Measurements from ENCODE around the gene HS3ST6.
A peak's percentile ranks its signal among the peaks of the same experiment; 100 is the strongest.
"Not testable (repeated sequence)": the region's sequence is repeated elsewhere in the genome, so short reads cannot be mapped to it uniquely, and the experiment has no call there.

HS3ST6 gene

GRCh38 chr16:1918351-1919326, at the start of gene HS3ST6:
TSS of gene HS3ST6 (minus strand) at chr16:1918415. CDS start at chr16:1918323, 92 bp downstream.
- Mint-ChIP-seq H3K36me3 (ENCODE audit: low read depth) (no peaks in the 10 kb centered on the region), H3K4me3 (peak within 1 kb of the TSS; percentile 20), H3K9me3 (no peaks in the 10 kb centered on the region), H3K27me3 (ENCODE audit: low read depth, poor library complexity) (peaks cover 95% of the 10 kb centered on the region), H3K27ac (no peak within 1 kb of the TSS), H3K4me1 (peaks cover 54% of the 10 kb centered on the region)
- DNase-seq = peak; percentile 67
- TF ChIP-seq CTCF (IDR thresholded peaks at IDR 0.05) = no peak

GRCh38 chr16:1966460-1966859, 48.2 kb upstream of the HS3ST6 start, which contains the start of gene RNF151:
TSS of gene RNF151 (plus strand) at chr16:1966856. CDS start at chr16:1966882, 26 bp downstream.
- Mint-ChIP-seq H3K36me3 (ENCODE audit: low read depth) (peaks cover 20% of the 10 kb centered on the region), H3K9me3 (no peaks in the 10 kb centered on the region), H3K4me3 (peak within 1 kb of the TSS; percentile 97), H3K4me1 (peaks cover 41% of the 10 kb centered on the region), H3K27me3 (ENCODE audit: low read depth, poor library complexity) (peaks cover 5% of the 10 kb centered on the region), H3K27ac (peak within 1 kb of the TSS; percentile 59)
- TF ChIP-seq CTCF (IDR thresholded peaks at IDR 0.05) = no peak
- DNase-seq = no peak

GRCh38 chr16:1965396-1966001, 47.3 kb upstream of the HS3ST6 start:
- Mint-ChIP-seq H3K4me1 (peaks cover 43% of the 10 kb centered on the region), H3K36me3 (ENCODE audit: low read depth) (peaks cover 25% of the 10 kb centered on the region), H3K27ac (peak overlapping the region; percentile 95), H3K9me3 (no peaks in the 10 kb centered on the region), H3K27me3 (ENCODE audit: low read depth, poor library complexity) (peaks cover 5% of the 10 kb centered on the region), H3K4me3 (peak overlapping the region; percentile 97)
- DNase-seq = no peak
- TF ChIP-seq CTCF (IDR thresholded peaks at IDR 0.05) = no peak

- H3K27me3 Mint-ChIP-seq (ENCODE audit: low read depth, poor library complexity) = peaks cover 5% of the 10 kb centered on the region
- peak within 1 kb of the TSS; percentile 97 for H3K4me3 Mint-ChIP-seq
- H3K4me1 Mint-ChIP-seq = peaks cover 49% of the 10 kb centered on the region
- H3K9me3 Mint-ChIP-seq = no peaks in the 10 kb centered on the region
- TF ChIP-seq CTCF (IDR thresholded peaks at IDR 0.05) = no peak
- H3K36me3 Mint-ChIP-seq (ENCODE audit: low read depth) = peaks cover 25% of the 10 kb centered on the region
- peak; percentile 99 for DNase-seq
- H3K27ac Mint-ChIP-seq = peak within 1 kb of the TSS; percentile 99
Measured at GRCh38 chr16:1964506-1965395, 46.5 kb upstream of the HS3ST6 start, which contains the start of gene RPS2. TSS of gene RPS2 (minus strand) at chr16:1964826. CDS start at chr16:1964625, 201 bp downstream.

GRCh38 chr16:1963806-1964505, 45.7 kb upstream of the HS3ST6 start:
- peaks cover 25% of the 10 kb centered on the region for H3K36me3 Mint-ChIP-seq (ENCODE audit: low read depth)
- TF ChIP-seq CTCF (IDR thresholded peaks at IDR 0.05) = no peak
- DNase-seq = no peak
- H3K27ac Mint-ChIP-seq = peak overlapping the region; percentile 95
- H3K4me3 Mint-ChIP-seq = peak overlapping the region; percentile 97
- H3K27me3 Mint-ChIP-seq (ENCODE audit: low read depth, poor library complexity) = peaks cover 5% of the 10 kb centered on the region
- H3K9me3 Mint-ChIP-seq = no peaks in the 10 kb centered on the region
- peaks cover 49% of the 10 kb centered on the region for H3K4me1 Mint-ChIP-seq

GRCh38 chr16:1962161-1963153, 44.2 kb upstream of the HS3ST6 start:
- DNase-seq; H3K9me3 Mint-ChIP-seq; H3K27me3 Mint-ChIP-seq (ENCODE audit: low read depth, poor library complexity): not testable (repeated sequence)
- Mint-ChIP-seq H3K4me1 (peaks cover 49% of the 10 kb centered on the region), H3K4me3 (peak overlapping the region; percentile 97), H3K27ac (peak overlapping the region; percentile 95), H3K36me3 (ENCODE audit: low read depth) (peaks cover 25% of the 10 kb centered on the region)

All from nephron progenitor cell (in vitro differentiated cells).